GM10266 (cell line): ENCODE data around the gene MISP3.

Experiments
- DNase-seq: peaks from one replicate; pipeline ENCODE4 v3.0.0; 2012; ENCODE audit errors: extremely low spot score
- TF ChIP-seq, protein P1 (sequence below): IDR thresholded peaks from 2 replicates; pipeline ENCODE4 v1.5.1; 2012; ENCODE audit warnings: mild to moderate bottlenecking, low read depth; ENCODE audit not compliant: control insufficient read depth, insufficient read depth; ENCODE audit errors: missing control alignments

The MISP3 gene

DNA sequence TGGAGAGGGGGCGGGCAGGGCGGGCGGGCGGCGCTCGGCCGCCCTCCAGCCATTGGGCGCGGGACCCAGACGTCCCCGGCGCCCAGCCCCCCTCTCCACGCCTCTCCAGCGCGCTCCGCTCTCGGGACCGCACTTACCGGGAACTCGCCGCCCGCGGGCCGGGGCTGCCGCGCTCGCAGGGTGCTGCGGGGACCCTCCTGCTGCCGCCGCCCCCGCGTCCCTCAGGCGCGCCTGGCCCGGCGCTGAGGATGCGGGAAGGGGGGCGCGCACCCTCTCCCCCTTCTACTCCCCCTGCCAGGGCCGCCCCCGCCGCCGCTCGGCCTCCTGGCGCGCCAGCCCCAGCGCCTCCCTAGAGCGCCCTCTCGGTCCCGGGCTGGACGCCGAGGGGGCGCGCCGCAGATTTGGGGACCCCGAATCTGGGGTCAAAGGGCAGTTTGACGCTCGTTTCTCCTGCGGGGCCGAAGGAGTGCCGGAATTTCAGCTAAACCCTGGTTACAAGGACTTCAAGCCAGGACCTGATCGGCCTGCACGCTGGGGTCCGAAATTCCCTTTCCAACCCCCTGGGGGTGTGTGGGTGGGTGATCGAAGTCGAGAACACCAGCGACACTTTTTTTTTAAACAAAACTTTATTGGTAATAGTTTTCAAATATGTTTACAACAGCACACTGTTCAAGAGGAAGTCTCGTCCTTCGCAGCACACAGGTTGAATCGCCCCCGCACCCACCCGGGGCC lies 18.7 kb downstream of the MISP3 start:
- peak; percentile 97 for DNase-seq
- TF ChIP-seq, protein P1, sequence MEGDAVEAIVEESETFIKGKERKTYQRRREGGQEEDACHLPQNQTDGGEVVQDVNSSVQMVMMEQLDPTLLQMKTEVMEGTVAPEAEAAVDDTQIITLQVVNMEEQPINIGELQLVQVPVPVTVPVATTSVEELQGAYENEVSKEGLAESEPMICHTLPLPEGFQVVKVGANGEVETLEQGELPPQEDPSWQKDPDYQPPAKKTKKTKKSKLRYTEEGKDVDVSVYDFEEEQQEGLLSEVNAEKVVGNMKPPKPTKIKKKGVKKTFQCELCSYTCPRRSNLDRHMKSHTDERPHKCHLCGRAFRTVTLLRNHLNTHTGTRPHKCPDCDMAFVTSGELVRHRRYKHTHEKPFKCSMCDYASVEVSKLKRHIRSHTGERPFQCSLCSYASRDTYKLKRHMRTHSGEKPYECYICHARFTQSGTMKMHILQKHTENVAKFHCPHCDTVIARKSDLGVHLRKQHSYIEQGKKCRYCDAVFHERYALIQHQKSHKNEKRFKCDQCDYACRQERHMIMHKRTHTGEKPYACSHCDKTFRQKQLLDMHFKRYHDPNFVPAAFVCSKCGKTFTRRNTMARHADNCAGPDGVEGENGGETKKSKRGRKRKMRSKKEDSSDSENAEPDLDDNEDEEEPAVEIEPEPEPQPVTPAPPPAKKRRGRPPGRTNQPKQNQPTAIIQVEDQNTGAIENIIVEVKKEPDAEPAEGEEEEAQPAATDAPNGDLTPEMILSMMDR = peak; percentile 33

DNA sequence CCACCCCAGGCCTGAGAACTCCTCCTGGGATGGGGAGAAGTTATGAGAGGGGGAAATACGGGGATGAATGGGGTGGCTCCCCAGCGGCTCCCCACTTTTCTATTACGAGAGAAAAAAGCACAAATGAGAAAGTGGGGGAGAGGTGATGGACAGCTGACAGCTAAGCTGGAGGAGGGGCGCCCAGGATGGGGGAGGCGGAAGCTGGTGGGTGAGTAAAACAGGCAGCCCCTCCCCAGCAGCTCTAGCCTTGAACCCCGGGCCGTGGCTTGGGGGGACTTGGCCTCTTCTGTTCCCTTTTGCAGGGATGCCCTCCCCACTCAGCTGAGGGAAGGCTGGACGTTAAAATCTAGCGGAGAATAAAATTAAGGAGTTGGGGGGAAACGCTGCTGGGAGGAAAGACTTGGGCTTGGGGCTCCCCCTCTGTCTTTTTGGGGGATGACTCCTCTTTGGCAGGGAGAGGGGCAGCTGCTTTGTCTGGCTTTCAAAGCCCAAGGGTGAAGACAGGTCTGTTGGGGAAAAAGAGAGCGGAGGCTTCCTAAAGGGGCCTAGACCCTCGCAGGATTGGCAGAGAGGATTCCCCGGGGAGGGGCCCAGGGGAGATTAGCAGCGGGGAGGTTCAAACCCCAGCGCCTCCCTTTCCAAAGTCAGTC lies 19.4 kb downstream of the MISP3 start:
- peak; percentile 83 for DNase-seq
- TF ChIP-seq, protein P1 = no peak

DNA sequence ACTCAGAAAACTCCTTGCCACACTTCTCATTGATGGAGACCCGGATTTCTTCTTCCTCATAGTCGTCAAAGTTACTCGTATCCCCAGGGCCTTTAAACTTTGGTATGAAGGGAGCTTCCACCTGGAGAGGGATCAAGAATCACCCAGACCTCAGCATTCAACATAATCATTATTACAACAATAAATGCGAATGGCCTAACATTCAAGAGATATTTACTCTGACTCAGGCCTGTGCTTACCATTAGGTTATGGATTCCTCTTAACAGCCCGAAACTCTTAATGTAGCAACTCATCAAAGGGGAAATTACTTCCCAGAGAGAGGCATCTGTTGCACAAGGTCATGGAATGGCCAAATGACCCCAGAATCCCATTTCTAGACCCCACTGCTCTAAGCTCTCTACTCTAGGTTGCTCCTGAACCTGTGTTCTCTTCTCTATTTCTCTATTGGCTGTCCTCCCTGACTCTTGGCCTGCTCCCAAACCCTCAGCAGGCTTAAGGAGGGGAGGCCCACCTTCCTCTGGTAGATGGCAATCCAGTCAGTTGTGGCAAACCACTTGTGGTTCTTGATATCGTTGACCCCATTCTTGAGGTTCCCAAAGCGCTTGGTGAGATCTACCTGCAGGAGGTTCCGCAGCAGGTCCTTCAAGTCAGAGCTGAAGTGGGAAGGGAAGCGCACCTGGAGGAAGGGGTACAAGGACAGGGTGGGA lies 20.7 kb downstream of the MISP3 start:
- TF ChIP-seq, protein P1 = no peak
- no peak for DNase-seq

DNA sequence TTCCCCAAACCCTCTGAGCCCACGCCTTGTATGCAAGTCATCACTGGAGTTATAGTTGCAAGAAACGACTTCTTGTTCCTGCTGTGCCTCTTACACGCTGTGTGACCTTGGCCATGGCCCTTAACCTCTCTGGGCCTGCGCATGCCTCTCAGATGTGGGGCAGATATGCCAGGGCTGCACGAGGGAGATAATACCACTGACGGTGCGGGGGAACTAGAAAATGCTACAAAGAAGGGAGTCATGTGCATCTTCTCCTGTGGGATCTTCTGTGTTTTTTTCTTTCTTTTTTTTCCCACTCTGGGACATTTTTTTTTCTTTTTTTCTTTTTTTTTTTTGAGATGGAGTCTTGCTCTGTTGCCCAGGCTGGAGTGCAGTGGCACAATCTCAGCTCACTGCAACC lies 22.3 kb downstream of the MISP3 start:
- DNase-seq = no peak
- TF ChIP-seq, protein P1 = no peak

DNA sequence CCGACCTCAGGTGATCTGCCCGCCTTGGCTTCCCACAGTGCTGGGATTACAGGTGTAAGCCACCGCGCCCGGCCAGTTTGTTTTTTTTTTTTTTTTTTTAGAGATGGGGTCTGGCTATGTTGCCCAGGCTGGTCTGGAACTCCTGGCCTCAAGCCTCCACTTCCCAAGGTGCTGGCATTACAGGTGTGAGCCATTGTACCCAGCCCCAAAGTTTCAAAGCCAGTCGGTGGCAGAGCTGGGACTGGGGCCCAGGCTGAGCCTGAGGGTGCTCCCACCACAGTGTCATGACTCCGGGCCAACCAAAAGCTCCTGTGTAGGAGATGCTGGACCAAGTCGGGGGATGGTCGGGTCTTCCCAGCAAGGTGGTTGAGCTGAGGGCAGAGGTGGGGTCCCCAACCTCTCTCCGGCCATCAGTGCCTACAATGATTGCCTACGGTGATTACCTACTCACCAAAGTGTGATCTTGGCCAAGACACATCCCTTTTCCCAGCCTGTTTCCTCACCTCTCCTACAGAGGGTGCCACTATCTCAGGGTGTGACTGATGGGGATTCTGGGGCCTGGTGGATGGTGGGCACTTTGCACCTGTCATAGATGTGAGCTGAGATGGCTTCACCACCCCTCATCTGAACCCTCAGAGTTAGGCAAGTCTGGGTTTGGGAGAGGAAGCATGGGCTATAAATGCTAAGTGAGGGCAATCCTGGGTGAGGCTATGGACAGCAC lies 23.8 kb downstream of the MISP3 start:
- DNase-seq = no peak
- TF ChIP-seq, protein P1 = peak; percentile 14

DNA sequence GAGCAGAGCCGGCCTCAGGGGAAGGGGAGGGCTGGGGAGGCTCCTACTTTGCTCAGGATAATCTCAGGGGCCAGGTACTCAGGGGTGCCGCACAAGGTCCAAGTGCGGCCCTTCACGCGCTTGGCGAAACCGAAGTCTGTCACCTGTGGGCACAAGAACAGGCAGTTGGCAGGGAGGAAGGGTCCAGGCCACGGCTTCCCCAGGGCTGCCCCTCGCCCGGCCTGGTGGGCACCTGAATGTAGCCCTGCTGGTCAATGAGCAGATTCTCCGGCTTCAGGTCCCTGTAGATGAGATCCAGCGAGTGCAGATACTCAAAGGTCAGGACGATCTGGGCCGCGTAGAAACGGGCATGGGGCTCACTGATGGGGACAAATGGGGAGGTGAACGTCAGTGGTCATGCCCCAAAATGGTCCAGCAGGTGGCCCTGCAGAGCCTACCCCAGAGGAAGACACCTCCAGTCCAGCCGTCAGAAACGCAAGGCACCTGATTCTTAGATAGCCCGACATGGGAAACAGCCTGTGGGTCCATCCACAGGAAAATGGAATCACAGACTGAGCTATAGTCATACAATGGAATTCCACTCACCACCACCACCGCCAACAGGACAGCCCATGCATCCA lies 25.1 kb downstream of the MISP3 start:
- TF ChIP-seq, protein P1 = peak; percentile 21
- DNase-seq = no peak
